Neural cell (in vitro differentiated cells): ENCODE data around the gene ZNF892. TPM values are rescaled to one million over a fixed set of nuclear protein-coding genes. Genes with fewer than 3 reads are reported as not detected.

Experiments used
- H2AFZ ChIP-seq: fragments of 200-600, 300-800 bp; sonication (generic), shearing (Covaris generic); 2 replicates; pipeline ENCODE4 v1.6.0; 2014; ENCODE audit warnings: low read depth, mild to moderate bottlenecking, antibody characterized with exemption, low read length, moderate library complexity
- H3F3A ChIP-seq: fragments of 200-600 bp; shearing (Covaris generic); 2 replicates; pipeline ENCODE4 v1.6.1; 2016; ENCODE audit warnings: mild to moderate bottlenecking, moderate library complexity, mixed read lengths, antibody characterized with exemption, low read length; ENCODE audit not compliant: insufficient read depth, poor library complexity, severe bottlenecking
- H3K27ac ChIP-seq: fragments of 200-600, 300-800 bp; sonication (generic), shearing (Covaris generic); 2 replicates; pipeline ENCODE4 v1.5.1; 2014; ENCODE audit warnings: mild to moderate bottlenecking, low read length, moderate library complexity
- H3K27me3 ChIP-seq: fragments of 300-800, 200-600 bp; sonication (generic), shearing (Covaris generic); 2 replicates; pipeline ENCODE4 v1.6.0; 2014; ENCODE audit warnings: mild to moderate bottlenecking, low read depth, low read length, moderate library complexity; ENCODE audit not compliant: insufficient read depth
- H3K36me3 ChIP-seq: fragments of 300-800, 200-600 bp; sonication (generic), shearing (Covaris generic); 2 replicates; pipeline ENCODE4 v1.5.1; 2014; ENCODE audit warnings: mild to moderate bottlenecking, antibody characterized with exemption, low read length, moderate library complexity; ENCODE audit not compliant: insufficient read depth
- H3K4me2 ChIP-seq: fragments of 300-800, 200-600 bp; sonication (generic), shearing (Covaris generic); 2 replicates; pipeline ENCODE4 v1.6.0; 2014; ENCODE audit warnings: mild to moderate bottlenecking, low read length
- H3K4me3 ChIP-seq: fragments of 300-800, 200-600 bp; sonication (generic), shearing (Covaris generic); 2 replicates; pipeline ENCODE4 v1.5.1; 2014; ENCODE audit warnings: mild to moderate bottlenecking, low read length, moderate library complexity
- H3K79me2 ChIP-seq: fragments of 200-600 bp; shearing (Covaris generic); replicated peaks from 2 replicates; pipeline ENCODE4 v1.6.0; 2014; ENCODE audit warnings: mild to moderate bottlenecking, low read length, moderate library complexity; ENCODE audit not compliant: insufficient read depth
- H3K9ac ChIP-seq: fragments of 300-800, 200-600 bp; sonication (generic), shearing (Covaris generic); 2 replicates; pipeline ENCODE4 v1.6.1; 2016; ENCODE audit warnings: mild to moderate bottlenecking, low read length, mixed read lengths
- H3K9me2 ChIP-seq: fragments of 200-600 bp; shearing (Covaris generic); 2 replicates; pipeline ENCODE4 v1.6.1; 2016; ENCODE audit warnings: mild to moderate bottlenecking, low read length, mixed read lengths; ENCODE audit not compliant: insufficient read depth
- H3K9me3 ChIP-seq: fragments of 200-600, 300-800 bp; sonication (generic), shearing (Covaris generic); 2 replicates; pipeline ENCODE4 v1.6.1; 2016; ENCODE audit warnings: mild to moderate bottlenecking, mixed run types, low read length, moderate library complexity, mixed read lengths
- H4K20me1 ChIP-seq: fragments of 200-600 bp; shearing (Covaris generic); 2 replicates; pipeline ENCODE4 v1.6.1; 2016; ENCODE audit warnings: mild to moderate bottlenecking, mixed run types; ENCODE audit not compliant: insufficient read depth
- CTCF ChIP-seq: fragments of 450-650 bp; IDR thresholded peaks from 2 replicates; pipeline ENCODE4 v1.5.1; 2014; ENCODE audit warnings: antibody characterized with exemption, mild to moderate bottlenecking, moderate library complexity; ENCODE audit not compliant: poor library complexity, severe bottlenecking
- EP300 ChIP-seq: fragments of 450-650 bp; conservative IDR thresholded peaks from 2 replicates; pipeline ENCODE4 v1.6.1; 2014; ENCODE audit warnings: antibody characterized with exemption, mild to moderate bottlenecking, moderate library complexity; ENCODE audit not compliant: poor library complexity, severe bottlenecking
- EZH2 ChIP-seq: fragments of 200-600, 300-800 bp; shearing (Covaris generic), sonication (generic); IDR thresholded peaks from 2 replicates; pipeline ENCODE4 v1.6.1; 2014; ENCODE audit warnings: antibody characterized with exemption, low read length, borderline replicate concordance, mild to moderate bottlenecking; ENCODE audit not compliant: insufficient read depth, poor library complexity, severe bottlenecking
- MXI1 ChIP-seq: fragments of 450-650 bp; conservative IDR thresholded peaks from 2 replicates; pipeline ENCODE4 v1.6.1; 2014; ENCODE audit warnings: antibody characterized with exemption, mild to moderate bottlenecking; ENCODE audit not compliant: poor library complexity, severe bottlenecking
- POLR2AphosphoS5 ChIP-seq: IDR thresholded peaks from 2 replicates; pipeline ENCODE4 v1.6.1; 2012
- RAD21 ChIP-seq: fragments of 450-650 bp; conservative IDR thresholded peaks from 2 replicates; pipeline ENCODE4 v1.6.1; 2014; ENCODE audit warnings: antibody characterized with exemption, mild to moderate bottlenecking, moderate library complexity
- REST ChIP-seq: IDR thresholded peaks from 2 replicates; pipeline ENCODE4 v1.6.1; 2012; ENCODE audit warnings: borderline replicate concordance
- SMC3 ChIP-seq: fragments of 450-650 bp; conservative IDR thresholded peaks from 2 replicates; pipeline ENCODE4 v1.6.1; 2014; ENCODE audit warnings: antibody characterized with exemption, mild to moderate bottlenecking, moderate library complexity; ENCODE audit not compliant: poor library complexity
- TAF1 ChIP-seq: IDR thresholded peaks from 2 replicates; pipeline ENCODE4 v1.6.1; 2012; ENCODE audit warnings: low read depth
- polyA plus RNA-seq: library from polyadenylated mRNA; depleted of rRNA; stranded (reverse); fragments of >200 nt; gene quantifications from 2 replicates; pipeline ENCODE4 v1.2.3, GENCODE V29; 2014

Gene ZNF892
- polyA plus RNA-seq, 1 donor from 2014 or later = 8.0 TPM

- no peak for TF ChIP-seq TAF1
- no peak for TF ChIP-seq EP300
- TF ChIP-seq POLR2AphosphoS5 = no peak
- no peak for TF ChIP-seq REST
- no peak for TF ChIP-seq SMC3
- no peak for TF ChIP-seq EZH2
- no peak for TF ChIP-seq MXI1
- TF ChIP-seq RAD21 = no peak
- no peak for TF ChIP-seq CTCF
- Histone ChIP-seq H4K20me1 (no peaks in the 10 kb centered on the region), H3K4me2 (peak overlapping the region; percentile 96), H3K27ac (peak overlapping the region; percentile 95), H3K4me3 (peak overlapping the region; percentile 83), H3K36me3 (no peaks in the 10 kb centered on the region), H3F3A (no peaks in the 10 kb centered on the region), H2AFZ (peak overlapping the region; percentile 93), H3K9me2 (no peaks in the 10 kb centered on the region), H3K9me3 (no peaks in the 10 kb centered on the region), H3K79me2 (peaks cover 18% of the 10 kb centered on the region), H3K9ac (peak overlapping the region; percentile 87), H3K27me3 (no peaks in the 10 kb centered on the region)
These were observed 41.1 kb upstream of the ZNF892 start for GRCh38 chr2:95166065-95166763.

GRCh38 chr2:95171902-95172301, 35.4 kb upstream of the ZNF892 start:
- Histone ChIP-seq H3K27ac (no peak overlapping the region), H3K36me3 (no peaks in the 10 kb centered on the region), H4K20me1 (no peaks in the 10 kb centered on the region), H3F3A (no peaks in the 10 kb centered on the region), H2AFZ (no peak overlapping the region), H3K4me2 (no peak overlapping the region), H3K4me3 (no peak overlapping the region), H3K27me3 (no peaks in the 10 kb centered on the region), H3K9me3 (peaks cover 22% of the 10 kb centered on the region), H3K9me2 (no peaks in the 10 kb centered on the region), H3K9ac (no peak overlapping the region), H3K79me2 (no peaks in the 10 kb centered on the region)
- TF ChIP-seq RAD21 = no peak
- TF ChIP-seq CTCF = no peak
- TF ChIP-seq POLR2AphosphoS5 = no peak
- TF ChIP-seq REST = no peak
- no peak for TF ChIP-seq EP300
- TF ChIP-seq EZH2 = no peak
- TF ChIP-seq TAF1 = no peak
- TF ChIP-seq SMC3 = no peak
- no peak for TF ChIP-seq MXI1
